Measurements from ENCODE around the gene ZFP30.
"Not testable (repeated sequence)": the region's sequence is repeated elsewhere in the genome, so short reads cannot be mapped to it uniquely, and the experiment has no call there.

ZFP30 gene

DNA sequence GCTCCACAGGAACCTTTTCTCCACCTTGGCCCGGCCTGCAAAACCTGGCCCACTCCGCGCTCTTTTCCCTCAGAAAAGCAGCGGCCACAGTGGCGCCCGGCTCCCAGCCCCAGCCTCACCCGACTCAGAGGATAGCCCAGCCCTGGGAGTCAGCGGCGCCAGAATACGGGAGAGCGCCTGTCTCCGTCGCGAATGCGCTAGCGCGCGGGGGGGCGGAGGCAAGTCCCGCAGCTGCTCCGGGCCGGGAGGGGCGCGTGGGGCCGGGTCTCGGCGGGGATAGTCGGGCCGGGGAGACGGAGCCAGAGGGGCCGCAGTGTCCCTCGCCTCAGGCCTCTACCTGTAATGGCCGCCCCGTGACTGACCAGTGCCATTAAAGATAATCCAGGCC lies at the start of gene ZFP30:
ZFP30 (minus strand) TSS at position 165 of the 388 bp plus-strand sequence. CDS start 7,643 bp downstream, outside the sequence.
- peak; percentile 48 to 95 (median 89) for DNase-seq

DNA sequence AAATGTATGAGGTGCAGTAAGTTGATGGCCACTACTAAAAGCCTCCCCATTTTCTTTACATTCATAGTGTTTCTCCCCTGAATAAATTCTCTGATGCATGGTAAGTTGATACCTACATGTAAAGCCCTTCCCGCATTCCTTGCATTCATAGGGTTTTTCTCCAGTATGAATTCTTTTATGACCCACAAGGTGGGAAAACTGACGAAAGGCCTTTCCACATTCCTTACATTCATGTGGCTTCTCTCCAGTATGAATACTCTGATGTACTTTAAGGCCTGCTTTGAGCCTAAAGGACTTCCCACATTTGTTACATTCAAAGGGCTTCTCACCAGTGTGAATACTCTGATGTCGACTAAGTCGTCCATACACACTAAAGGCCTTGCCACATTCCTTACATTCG lies 43.8 kb upstream of the ZFP30 start:
- DNase-seq = no peak

DNA sequence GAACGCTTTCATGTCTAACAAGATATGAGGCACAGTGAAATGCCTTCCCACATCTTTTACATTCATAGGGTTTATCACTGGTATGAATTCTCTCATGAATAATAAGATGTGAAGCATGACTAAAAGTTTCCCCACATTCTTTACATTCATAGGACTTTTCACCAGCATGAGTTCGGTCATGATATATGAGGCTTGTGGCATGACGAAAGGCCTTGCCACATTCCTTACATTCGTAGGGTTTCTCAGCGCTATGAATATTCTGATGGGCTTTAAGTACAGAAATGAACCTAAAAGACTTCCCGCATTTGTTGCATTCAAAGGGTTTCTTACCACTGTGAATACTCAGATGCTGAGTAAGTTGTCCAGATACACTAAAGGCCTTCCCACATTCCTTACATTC lies 43.0 kb upstream of the ZFP30 start:
- no peak for DNase-seq

DNA sequence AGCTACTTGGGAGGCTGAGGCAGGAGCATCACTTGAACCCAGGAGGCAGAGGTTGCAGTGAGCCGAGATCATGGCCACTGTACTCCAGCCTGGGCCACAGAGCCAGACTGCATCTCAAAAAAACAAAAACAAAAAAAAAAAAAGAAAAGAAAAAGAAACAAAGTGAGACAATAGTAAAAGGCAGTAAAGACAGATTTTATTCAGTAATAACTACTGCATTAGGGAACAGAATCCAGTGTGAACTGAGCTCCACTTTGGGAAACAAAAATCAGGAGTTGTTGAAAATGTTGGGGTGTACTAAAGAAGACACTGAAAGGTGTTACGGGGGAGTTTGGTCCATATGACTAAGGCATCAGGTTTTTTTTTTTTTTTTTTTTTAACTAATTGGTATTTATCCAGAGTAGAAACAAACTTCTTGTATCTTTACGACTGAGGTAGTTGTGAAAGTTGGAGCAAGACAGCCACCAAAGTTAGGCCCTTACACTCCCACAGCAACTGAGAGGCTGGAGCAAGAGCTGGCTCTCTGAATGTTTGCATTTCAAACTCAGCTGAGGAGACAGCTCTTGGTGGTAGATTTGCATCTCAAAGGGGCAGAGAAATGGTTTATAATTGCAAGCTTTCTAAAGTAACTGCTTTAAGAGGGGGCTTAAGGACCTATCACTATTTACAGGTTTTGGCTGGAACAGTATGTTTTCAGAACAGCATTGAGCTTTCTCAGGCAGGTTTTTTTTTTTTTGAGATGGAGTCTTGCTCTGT lies 40.1 kb upstream of the ZFP30 start:
- no peak for DNase-seq

DNA sequence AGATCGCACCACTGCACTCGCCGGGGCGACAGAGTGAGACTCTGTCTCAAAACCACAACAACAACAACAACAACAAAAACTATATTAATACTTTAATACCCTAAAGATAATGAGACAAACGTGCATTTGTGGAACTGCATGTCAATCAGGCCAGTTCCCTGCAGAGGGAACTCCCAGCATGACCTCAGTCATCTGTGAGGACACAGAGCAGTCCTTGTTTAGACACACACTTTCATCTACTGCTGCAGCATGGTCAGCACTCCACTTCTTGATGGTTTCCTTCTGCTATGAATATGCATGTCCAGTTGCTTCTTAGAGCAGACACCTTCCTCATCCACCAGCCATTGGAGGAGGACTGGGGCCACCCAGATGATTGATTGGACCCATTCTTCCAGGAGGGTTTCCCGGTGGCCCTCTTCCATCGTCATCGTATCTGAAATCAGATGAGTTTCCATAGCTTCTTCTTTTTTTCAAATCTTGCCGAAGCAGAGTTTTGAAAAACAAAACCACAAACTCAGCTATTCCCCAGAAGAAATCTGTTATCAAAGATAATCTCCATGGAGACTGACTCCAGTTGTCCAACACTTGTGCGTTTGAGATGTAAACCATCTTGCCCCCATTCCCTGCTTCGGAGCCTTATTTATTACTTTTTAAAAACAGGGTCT lies 37.8 kb upstream of the ZFP30 start:
- peak in 38 of 56 donors; percentile 1 to 58 (median 16) for DNase-seq

DNA sequence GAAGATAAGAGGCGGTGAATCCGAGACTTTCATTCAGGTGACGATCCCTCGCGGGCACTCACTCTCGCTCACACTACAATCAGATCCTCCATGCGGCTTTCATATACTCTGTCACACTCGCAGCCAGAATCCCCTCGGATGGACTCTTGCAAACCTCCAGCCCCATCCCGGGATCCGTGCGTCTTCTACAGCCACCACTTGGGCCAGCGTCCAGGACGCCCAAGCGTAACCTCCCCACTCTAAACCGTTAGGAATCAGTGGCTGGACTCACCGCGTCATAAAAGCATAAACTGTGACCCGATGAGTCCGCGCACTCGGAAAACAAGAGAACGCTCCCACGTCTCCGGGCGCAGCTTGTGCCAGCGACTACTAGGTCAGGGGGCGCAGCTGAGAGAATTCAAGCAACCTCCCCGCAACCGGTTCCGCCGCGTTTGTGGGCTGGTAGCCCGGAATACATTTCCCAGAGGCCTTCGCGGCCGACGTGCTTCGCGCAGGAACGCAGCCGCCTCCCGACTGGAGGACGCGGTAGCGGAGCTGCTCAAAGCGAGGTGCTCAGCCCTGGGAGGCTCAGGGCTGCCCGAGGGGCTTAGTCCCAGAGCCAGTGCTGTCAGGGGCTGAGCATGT lies 36.7 kb upstream of the ZFP30 start:
- DNase-seq = peak; percentile 8 to 94 (median 84)

DNA sequence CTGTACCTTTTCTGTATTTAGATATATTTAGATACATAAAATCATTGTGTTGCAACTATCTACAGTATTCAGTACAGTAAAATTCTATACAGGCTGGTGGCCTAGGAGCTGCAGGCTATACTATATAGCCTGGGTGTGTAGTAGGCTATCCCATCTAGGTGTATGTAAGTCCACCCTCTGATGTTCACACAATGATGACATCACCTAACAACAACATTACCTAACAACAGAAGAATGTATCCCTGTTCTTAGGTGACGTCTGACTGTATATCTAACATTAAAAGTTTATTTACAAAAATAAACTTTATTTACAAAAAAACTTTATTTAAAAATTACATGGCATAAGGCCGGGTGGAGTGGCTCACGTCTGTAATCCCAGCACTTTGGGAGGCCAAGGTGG lies 28.3 kb upstream of the ZFP30 start:
- no peak for DNase-seq

DNA sequence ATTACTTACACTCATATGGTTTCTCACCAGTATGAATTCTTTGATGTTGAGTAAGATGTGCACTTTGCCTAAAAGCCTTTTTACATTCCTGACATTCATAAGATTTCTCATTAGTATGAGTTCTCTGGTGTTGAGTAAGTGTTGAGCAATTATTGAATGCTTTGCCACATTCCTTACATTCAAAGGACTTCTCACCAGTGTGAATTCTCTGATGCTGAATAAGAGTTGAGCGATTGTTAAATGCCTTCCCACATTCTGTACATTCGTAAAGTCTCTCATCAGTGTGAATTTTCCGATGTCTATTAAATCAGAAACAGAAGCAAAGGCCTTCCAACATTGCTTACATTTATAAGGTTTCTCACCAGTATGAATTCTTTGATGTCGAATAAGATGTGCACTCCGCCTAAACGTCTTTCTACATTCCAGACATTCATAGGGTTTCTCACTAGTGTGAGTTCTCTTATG lies 14.2 kb upstream of the ZFP30 start:
- DNase-seq = no peak

DNA sequence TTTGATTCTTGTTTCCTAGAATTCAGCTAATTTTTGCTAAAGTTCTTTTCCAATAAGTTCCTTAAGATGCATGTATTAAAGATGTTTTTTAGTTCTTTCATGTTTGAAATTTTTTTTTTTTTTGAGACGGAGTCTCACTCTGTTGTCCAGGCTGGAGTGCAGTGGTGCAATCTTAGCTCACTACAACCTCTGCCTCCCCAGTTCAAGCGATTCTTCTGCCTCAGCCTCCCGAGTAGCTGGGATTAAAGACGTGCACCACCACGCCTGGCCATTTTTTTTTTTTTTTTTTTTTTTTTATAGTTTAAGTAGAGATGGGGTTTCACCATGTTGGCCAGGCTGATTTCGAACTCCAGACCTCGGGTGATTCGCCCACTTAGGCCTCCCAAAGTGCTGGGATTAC lies 1.9 kb upstream of the ZFP30 start:
- not testable (repeated sequence) for DNase-seq

DNA sequence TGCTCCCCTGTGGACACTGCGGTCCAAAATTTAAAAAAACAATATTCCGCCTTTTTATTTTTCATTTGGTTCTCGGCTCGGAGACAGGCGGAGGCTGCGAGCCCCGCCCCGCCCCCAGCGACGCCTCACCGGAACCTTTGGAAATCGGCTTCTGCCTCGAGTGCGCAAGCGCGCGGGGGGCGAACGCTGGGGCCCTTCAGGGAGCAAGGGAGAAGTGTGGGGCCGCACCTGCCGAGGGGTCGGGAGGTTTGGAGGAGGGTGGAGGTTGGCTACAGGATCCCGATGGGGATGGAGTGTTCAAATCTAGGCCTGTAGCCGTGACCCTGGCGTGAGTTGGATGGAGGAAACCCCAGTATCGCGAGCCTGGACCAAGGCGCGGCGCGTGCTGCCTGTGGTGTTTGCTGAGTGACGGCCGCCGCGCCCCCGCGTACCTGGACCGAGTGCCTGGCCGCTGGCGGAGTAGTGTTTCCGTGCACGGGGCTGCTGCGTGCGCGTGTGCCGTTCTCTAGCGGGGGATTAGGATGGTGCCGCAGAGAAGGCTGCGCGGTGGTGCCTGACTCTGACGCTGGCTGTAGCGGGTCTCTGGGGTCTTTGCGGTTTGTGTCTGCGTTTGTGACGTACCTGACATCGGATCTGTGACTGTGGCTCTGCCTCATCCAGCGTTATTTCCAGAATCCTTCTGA lies 565 bp upstream of the ZFP30 start:
- DNase-seq = peak in 55 of 56 donors; percentile 12 to 94 (median 85)

DNA sequence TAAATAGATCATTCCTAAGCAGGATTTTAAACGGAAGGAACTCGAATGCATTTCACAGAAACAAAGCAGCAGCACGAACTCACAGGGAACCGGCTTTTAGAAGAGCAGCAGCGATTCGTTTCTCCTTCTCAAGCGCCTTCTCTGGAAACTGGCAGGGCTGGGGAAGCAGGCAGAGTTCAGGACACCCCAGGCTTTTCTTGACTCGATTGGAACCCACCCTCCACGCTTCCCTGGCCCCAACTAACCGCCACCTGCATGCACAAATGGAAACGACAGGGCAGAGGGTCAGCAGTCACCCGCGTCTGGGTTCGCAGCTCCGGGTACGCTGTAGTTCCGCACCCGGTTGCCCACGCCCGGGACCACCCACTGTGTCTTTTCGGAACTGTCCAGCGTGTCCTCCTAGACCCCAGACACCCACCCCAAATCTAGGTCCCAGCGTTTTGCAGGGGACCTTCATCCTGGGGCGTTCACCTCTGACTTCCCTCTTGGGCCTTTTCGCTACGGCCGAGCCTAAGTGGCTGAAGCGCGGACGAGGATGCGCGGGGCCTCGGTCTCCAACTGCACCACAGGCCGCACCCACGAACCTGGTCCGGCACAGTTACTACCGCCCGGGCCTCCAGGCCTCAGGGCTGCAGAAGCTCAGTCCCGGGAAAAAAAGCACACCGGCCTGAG lies 500 bp downstream of the ZFP30 start:
- peak in 37 of 56 donors; percentile 8 to 62 (median 43) for DNase-seq

DNA sequence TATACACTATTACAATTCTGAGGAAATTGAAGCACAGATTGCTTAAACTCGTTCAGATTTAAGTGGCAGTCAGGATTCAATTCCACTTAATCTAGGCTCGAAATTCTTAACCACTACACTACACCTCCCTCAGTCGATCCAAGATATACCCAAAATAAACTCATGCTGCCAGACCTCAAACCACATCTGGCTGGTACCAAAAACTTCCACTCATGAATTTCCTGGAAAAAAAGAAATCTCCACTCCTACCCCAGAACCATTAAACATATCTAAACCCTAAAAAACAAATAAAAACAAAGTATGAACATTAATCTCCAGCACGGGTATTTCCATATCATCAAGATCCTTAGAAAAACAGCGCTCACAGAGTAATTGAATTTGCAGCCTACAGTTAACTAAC lies 1.1 kb downstream of the ZFP30 start:
- DNase-seq = no peak

DNA sequence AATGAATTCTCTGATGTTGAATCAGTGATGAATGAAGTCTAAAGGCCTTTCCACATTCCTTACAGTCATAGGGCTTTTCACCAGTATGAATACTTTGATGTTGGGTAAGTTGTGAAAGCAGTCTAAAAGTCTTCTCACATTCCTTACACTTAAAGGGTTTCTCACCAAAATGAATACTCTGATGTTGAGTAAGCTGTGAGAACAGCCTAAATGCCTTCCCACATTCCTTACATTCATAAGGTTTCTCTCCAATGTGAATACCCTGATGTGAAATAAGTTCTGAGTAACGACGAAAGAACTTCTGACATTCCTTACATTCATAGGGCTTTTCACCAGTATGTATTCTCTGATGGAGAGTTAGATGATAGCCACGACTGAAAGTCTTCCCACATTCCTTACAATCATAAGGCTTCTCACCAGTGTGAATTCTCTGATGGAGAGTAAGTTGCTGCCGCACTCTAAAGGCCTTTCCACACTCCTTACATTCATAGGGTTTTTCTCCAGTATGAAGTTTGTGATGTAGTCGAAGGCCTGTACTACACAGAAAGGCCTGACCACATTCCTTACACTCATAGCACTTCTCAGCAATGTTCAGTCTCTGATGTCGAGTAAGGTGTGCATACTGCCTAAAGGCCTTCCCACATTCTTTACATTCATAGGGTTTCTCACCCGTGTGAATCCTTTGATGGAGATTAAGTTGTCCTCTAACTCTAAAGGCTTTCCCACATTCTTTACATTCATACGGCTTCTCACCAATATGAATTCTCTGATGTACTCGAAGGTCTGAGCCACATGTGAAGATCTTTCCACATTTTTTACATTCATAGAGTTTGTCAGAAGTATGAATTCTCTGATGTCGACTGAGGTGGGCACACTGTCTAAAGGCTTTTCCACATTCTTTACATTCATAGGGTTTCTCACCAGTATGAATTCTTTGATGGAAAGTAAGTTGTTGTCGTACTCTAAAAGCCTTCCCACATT lies 19.9 kb downstream of the ZFP30 start:
- no peak for DNase-seq

DNA sequence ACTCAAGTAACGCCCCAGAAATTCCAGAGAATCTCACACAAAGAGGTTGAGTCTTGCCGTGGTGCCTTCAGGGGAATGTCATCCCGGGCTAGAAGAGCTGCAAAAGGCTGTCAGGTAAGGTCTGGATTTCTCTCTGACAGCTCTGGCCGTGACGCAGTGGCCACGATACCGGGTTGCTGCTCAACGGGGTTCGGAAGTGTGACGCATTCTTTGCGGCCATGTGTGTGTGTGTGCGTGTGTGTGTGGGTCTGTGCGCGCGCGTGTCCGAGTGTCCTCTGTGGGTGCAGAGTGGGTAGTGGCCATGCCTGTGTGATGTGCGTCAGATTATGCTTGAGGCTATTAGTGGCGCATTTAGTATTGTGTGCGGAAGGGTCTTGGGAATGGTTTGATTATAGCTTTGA lies 60.3 kb downstream of the ZFP30 start:
- DNase-seq = peak in 40 of 56 donors; percentile 20 to 85 (median 68)

DNA sequence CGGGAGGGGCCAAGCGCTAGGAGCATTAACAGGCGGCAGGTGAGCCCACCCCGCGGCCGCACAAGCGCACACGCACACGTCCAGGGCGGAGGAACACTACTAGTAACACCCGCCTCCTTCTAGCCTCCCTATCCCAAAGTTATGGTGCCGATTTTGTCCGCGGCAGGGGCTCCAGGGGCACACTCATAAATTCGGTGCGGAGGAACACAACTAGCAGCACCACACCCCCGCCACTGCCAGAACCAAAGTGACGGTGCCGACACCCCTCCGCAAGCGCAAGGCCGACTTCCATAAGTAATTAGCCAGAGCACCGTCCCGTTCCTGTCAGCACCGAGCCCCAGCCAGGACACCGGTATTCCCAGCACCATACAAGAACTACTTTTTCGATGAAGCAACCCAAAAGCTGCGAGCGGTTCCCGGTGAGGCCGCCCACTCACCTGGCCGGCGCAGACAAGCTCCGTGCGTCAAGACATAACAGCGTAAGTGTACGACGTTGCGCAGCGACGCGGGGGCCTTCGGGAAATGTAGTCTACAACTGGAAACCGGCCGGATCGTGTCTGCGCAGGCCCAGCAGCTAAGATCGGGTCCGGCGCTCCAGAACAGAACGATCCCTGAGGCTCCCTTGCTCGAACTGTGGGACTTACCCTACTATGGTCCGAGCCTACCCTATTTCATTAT lies 60.8 kb downstream of the ZFP30 start, which contains the start of the genes ZNF540 and ZNF571:
ZNF540 (plus strand) TSS at position 573 of the 678 bp plus-strand sequence. CDS start 3,572 bp downstream, outside the sequence.
ZNF571 (minus strand) TSS at position 489 of the 678 bp plus-strand sequence. CDS start 8,116 bp downstream, outside the sequence.
- DNase-seq = peak; percentile 40 to 97 (median 90)

DNA sequence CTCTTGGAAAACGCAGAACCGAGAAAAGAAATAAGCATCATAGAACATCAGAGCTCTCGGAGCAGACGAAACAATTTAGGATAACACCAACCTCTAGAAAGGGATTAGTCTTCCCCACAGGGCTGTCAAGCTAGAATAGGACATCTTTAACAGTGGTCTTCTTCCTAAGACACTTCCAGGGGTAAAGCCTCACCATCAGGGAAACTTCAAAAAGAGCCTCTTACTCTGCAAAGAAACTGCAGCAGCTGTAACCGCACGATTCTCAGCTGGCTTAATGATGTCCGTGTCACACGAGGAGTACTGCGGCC lies 61.3 kb downstream of the ZFP30 start:
- no peak for DNase-seq

DNA sequence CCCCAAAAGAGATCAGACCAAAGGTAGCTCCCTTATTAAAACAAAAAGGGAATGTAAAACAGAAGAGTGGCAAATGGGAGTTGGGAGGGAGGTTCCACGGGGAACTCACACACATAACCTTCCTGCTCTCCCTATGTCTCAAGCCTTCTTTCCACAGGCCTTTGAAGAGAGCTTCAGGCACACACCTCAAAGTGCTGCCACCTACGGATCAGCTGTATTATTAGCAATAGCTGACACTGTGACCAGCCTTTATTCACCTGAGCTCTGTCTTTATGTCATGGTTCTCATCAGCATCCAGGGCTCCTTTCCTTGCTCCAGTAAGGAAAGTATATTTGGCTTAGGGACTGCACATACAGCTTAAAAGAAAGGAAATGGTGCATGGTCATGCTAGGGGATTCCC lies 71.9 kb downstream of the ZFP30 start:
- DNase-seq = no peak

DNA sequence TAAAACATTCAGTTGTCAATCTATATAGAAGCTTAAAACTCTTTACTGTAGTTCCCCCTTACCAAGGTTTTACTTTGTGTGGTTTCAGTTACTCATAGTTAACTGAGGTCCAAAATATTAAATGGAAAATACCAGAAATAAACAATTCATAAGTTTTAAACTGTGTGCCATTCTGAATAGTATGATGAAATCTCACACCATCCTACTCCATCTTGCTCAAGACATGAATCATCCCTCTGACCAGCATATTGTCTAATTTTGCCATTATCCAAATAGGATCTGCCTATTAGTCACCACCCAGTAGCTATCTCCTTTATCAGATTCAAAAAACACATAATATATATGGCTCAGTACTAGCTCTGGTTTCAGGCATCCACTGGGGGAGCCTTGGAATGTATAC lies 83.1 kb downstream of the ZFP30 start:
- DNase-seq = no peak

DNA sequence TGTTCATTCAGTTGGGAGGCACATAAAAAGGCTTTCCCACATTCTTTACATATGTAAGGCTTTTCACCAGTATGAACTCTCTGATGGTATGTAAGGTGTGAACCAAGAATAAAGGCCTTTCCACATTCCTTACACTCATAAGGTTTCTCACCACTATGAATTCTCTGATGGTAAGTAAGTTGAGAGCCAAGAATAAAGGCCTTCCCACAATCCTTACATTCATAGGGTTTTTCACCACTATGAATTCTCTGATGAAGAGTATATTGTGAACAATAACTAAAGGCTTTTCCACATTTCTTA lies 89.9 kb downstream of the ZFP30 start:
- DNase-seq = no peak

Measured in nucleus accumbens (tissue), 56 donors.